NCI-H2227 (cell line): Measurements from ENCODE around the gene NUBPL.
"Not testable (repeated sequence)": the region's sequence is repeated elsewhere in the genome, so short reads cannot be mapped to it uniquely, and the experiment has no call there.

ENCODE experiments used
- DNase-seq: peaks from one replicate; lab custom pipeline; 2025; ENCODE audit not compliant: unreplicated experiment; lab: John Stamatoyannopoulos, UW

Gene NUBPL

GRCh38 chr14:31868096-31868495 lies 306.9 kb downstream of the NUBPL start:
- not testable (repeated sequence) for DNase-seq

GRCh38 chr14:31876741-31877140 lies 315.5 kb downstream of the NUBPL start:
- DNase-seq, result no peak

- DNase-seq, result no peak
These were observed 316.1 kb downstream of the NUBPL start for GRCh38 chr14:31877255-31877798.

GRCh38 chr14:31879661-31880348 lies 318.6 kb downstream of the NUBPL start:
- DNase-seq, result no peak

- DNase-seq, result no peak
These were observed 319.7 kb downstream of the NUBPL start for GRCh38 chr14:31880935-31881334.

- no peak for DNase-seq
These were observed 320.5 kb downstream of the NUBPL start for GRCh38 chr14:31881531-31882310.

- no peak for DNase-seq
These were observed 323.0 kb downstream of the NUBPL start for GRCh38 chr14:31884238-31884637.

GRCh38 chr14:31884776-31885379 lies 323.7 kb downstream of the NUBPL start:
- no peak for DNase-seq

- no peak for DNase-seq
These were observed 325.1 kb downstream of the NUBPL start for GRCh38 chr14:31886156-31886835.

- DNase-seq, result no peak
These were observed 326.9 kb downstream of the NUBPL start for GRCh38 chr14:31887929-31888580.

- DNase-seq, result no peak
These were observed 328.1 kb downstream of the NUBPL start for GRCh38 chr14:31889297-31889696.

- not testable (repeated sequence) for DNase-seq
These were observed 329.0 kb downstream of the NUBPL start for GRCh38 chr14:31890202-31890601.

- DNase-seq, result peak; percentile 44
These were observed 332.1 kb downstream of the NUBPL start for GRCh38 chr14:31893221-31893757.

GRCh38 chr14:31894351-31894750 lies 333.1 kb downstream of the NUBPL start:
- no peak for DNase-seq

- no peak for DNase-seq
These were observed 334.0 kb downstream of the NUBPL start for GRCh38 chr14:31895206-31895605.

- no peak for DNase-seq
These were observed 334.4 kb downstream of the NUBPL start for GRCh38 chr14:31895646-31896045.

- DNase-seq, result no peak
These were observed 336.5 kb downstream of the NUBPL start for GRCh38 chr14:31897581-31898186.

GRCh38 chr14:31898838-31899528 lies 337.8 kb downstream of the NUBPL start:
- DNase-seq, result no peak

- DNase-seq, result no peak
These were observed 340.8 kb downstream of the NUBPL start for GRCh38 chr14:31902002-31902401.
